CD4-positive, alpha-beta T cell treated with Interferon alpha-2 for 1 hour (primary cell): ENCODE results near the gene SIK3.
"Not testable (repeated sequence)": the region's sequence is repeated elsewhere in the genome, so short reads cannot be mapped to it uniquely, and the experiment has no call there.

ENCODE experiments used
- DNase-seq, 2 donors: peaks; one replicate each; pipeline ENCODE4 v3.0.0-alpha.2; 2020 to 2022

Gene SIK3

GRCh38 chr11:116835791-116836631 is 262.2 kb downstream of the SIK3 start:
- peak; percentile 84 to 86 for DNase-seq

- DNase-seq: no peak
Observed at GRCh38 chr11:116835042-116835772, 263.0 kb downstream of the SIK3 start.

- not testable (repeated sequence) for DNase-seq
Observed at GRCh38 chr11:116834535-116835041, 263.6 kb downstream of the SIK3 start.

- no peak for DNase-seq
Observed at GRCh38 chr11:116833816-116834534, 264.3 kb downstream of the SIK3 start.

GRCh38 chr11:116833491-116833815 is 264.8 kb downstream of the SIK3 start:
- DNase-seq: no peak

GRCh38 chr11:116832350-116833290 is 265.6 kb downstream of the SIK3 start:
- no peak for DNase-seq

- no peak for DNase-seq
Observed at GRCh38 chr11:116831790-116832349, 266.4 kb downstream of the SIK3 start.

GRCh38 chr11:116830184-116830912 is 267.9 kb downstream of the SIK3 start:
- DNase-seq: no peak

- no peak for DNase-seq
Observed at GRCh38 chr11:116829525-116830183, 268.6 kb downstream of the SIK3 start, which contains the start of gene APOC3. Gene APOC3 (plus strand): TSS chr11:116829907. CDS start chr11:116830583, 676 bp downstream.

GRCh38 chr11:116828632-116829524 is 269.4 kb downstream of the SIK3 start:
- DNase-seq: no peak

- no peak for DNase-seq
Observed at GRCh38 chr11:116827461-116827860, 270.8 kb downstream of the SIK3 start.

- no peak for DNase-seq
Observed at GRCh38 chr11:116826751-116827431, 271.3 kb downstream of the SIK3 start.

GRCh38 chr11:116825854-116826750 is 272.1 kb downstream of the SIK3 start:
- no peak for DNase-seq

- DNase-seq: no peak
Observed at GRCh38 chr11:116825434-116825833, 272.8 kb downstream of the SIK3 start.

- DNase-seq: no peak
Observed at GRCh38 chr11:116823031-116823843, 275.0 kb downstream of the SIK3 start, which contains the start of gene APOA4. Gene APOA4 (minus strand): TSS chr11:116823304. CDS start chr11:116823191, 113 bp downstream.

- no peak for DNase-seq
Observed at GRCh38 chr11:116822575-116822974, 275.7 kb downstream of the SIK3 start.
